PC-3 (cell line): ENCODE data around the gene CYP27C1. TPM values are rescaled to one million over a fixed set of nuclear protein-coding genes. Genes with fewer than 3 reads are reported as not detected.

Experiments used
- ATAC-seq: fragments of 200-7000 bp; cut with Tn5 transposase; 2 replicates; pipeline ENCODE4 v1.9.1; 2020; ENCODE audit warnings: mild to moderate bottlenecking, moderate library complexity
- BruUV-seq: library from RNA; stranded (reverse); fragments of 400-500 nt; replicated peaks from 2 replicates; lab custom pipeline; 2021; lab: Mats Ljungman, UMichigan
- CTCF ChIA-PET: fragments of 300-600 bp; sonication (Branson Sonifier 250); formaldehyde crosslinking; loops from one replicate; lab custom pipeline; 2022; ENCODE audit warnings: antibody characterized with exemption; lab: Charles Lee
- POLR2A ChIA-PET: fragments of 300-600 bp; sonication (Branson Sonifier 250); formaldehyde crosslinking; loops from one replicate; lab custom pipeline; 2022; ENCODE audit warnings: antibody characterized with exemption; ENCODE audit not compliant: unreplicated experiment; lab: Charles Lee
- DNase-seq: peaks from one replicate; pipeline ENCODE4 v3.0.0-alpha.2; 2015
- H2AFZ ChIP-seq: fragments of 300-600 bp; sonication (generic); 2 replicates; pipeline ENCODE4 v1.6.0; 2016; ENCODE audit warnings: antibody characterized with exemption, low read length
- H3F3A ChIP-seq: fragments of 300-600 bp; sonication (generic); one replicate; pipeline ENCODE4 v1.6.0; 2017; ENCODE audit warnings: antibody characterized with exemption, low read length, control low read depth, mild to moderate bottlenecking; ENCODE audit not compliant: unreplicated experiment
- H3K27ac ChIP-seq: fragments of 300-600 bp; sonication (generic); 2 replicates; pipeline ENCODE4 v1.5.1; 2016; ENCODE audit warnings: mild to moderate bottlenecking, low read length
- H3K27me3 ChIP-seq: fragments of 300-600 bp; sonication (generic); 2 replicates; pipeline ENCODE4 v1.6.1; 2016; ENCODE audit warnings: low read length, mixed read lengths
- H3K36me3 ChIP-seq: fragments of 300-600 bp; sonication (generic); 2 replicates; pipeline ENCODE4 v1.6.1; 2016; ENCODE audit warnings: low read depth, mixed run types, low read length, mixed read lengths
- H3K4me1 ChIP-seq: fragments of 300-600 bp; sonication (generic); 2 replicates; pipeline ENCODE4 v1.5.1; 2016; ENCODE audit warnings: low read length; ENCODE audit not compliant: insufficient read depth
- H3K4me2 ChIP-seq: fragments of 300-600 bp; sonication (generic); 2 replicates; pipeline ENCODE4 v1.6.0; 2016; ENCODE audit warnings: low read length
- H3K4me3 ChIP-seq: fragments of 300-600 bp; sonication (generic); 2 replicates; pipeline ENCODE4 v1.5.1; 2016; ENCODE audit warnings: mild to moderate bottlenecking, low read length, mixed read lengths
- H3K79me2 ChIP-seq: fragments of 300-600 bp; sonication (generic); 2 replicates; pipeline ENCODE4 v1.6.1; 2017; ENCODE audit warnings: low read length, mixed read lengths
- H3K9ac ChIP-seq: fragments of 300-600 bp; sonication (generic); 2 replicates; pipeline ENCODE4 v1.6.0; 2016; ENCODE audit warnings: mild to moderate bottlenecking, low read length
- H3K9me2 ChIP-seq: fragments of 300-600 bp; sonication (generic); replicated peaks from 2 replicates; pipeline ENCODE4 v1.6.1; 2016; ENCODE audit warnings: mixed run types, low read length, mixed read lengths
- H3K9me3 ChIP-seq: fragments of 300-600 bp; sonication (generic); 2 replicates; pipeline ENCODE4 v1.6.1; 2016; ENCODE audit warnings: low read length, mixed read lengths
- H4K20me1 ChIP-seq: fragments of 300-600 bp; sonication (generic); 2 replicates; pipeline ENCODE4 v1.6.1; 2016; ENCODE audit warnings: low read length, mixed read lengths
- CTCF ChIP-seq: fragments of 300-600 bp; sonication (generic); conservative IDR thresholded peaks from 2 replicates; pipeline ENCODE4 v1.5.1; 2017; ENCODE audit warnings: antibody characterized with exemption, low read depth, mild to moderate bottlenecking, low read length
- EZH2 ChIP-seq: fragments of 300-600 bp; sonication (generic); IDR thresholded peaks from one replicate; pipeline ENCODE4 v1.6.1; 2017; ENCODE audit warnings: antibody characterized with exemption, mild to moderate bottlenecking, low read length; ENCODE audit not compliant: unreplicated experiment
- EZH2phosphoT487 ChIP-seq: fragments of 300-600 bp; sonication (generic); IDR thresholded peaks from 2 replicates; pipeline ENCODE4 v1.6.1; 2018; ENCODE audit warnings: mild to moderate bottlenecking, antibody characterized with exemption, low read length, borderline replicate concordance
- intact Hi-C: fragments of 100-400 bp; cut with micrococcal nuclease; formaldehyde crosslinking; loops from 2 replicates; pipeline ENCODE4 v1.9.0; 2023
- total RNA-seq: library from RNA; depleted of rRNA; stranded (reverse); fragments of >200 nt; gene quantifications from 2 replicates; pipeline ENCODE4 v1.2.3, GENCODE V29; 2014

The CYP27C1 gene
- total RNA-seq, 1 experiment from 2014 or later, result 0.36 TPM

GRCh38 chr2:127200962-127201361 is 19.1 kb downstream of the CYP27C1 start:
- ChIA-PET CTCF (interaction anchor here (0.7 kb wide), 1 partner anchor 259 kb away, joined by 4 read pairs; no protein-coding TSS in a partner anchor), POLR2A (no interaction called here)
- DNase-seq, result no peak
- no peaks in the 10 kb centered on the region for H3F3A ChIP-seq
- no peak for ATAC-seq
- H2AFZ ChIP-seq, result no peak overlapping the region
- no peaks in the 10 kb centered on the region for H3K79me2 ChIP-seq
- no peaks in the 10 kb centered on the region for H3K27me3 ChIP-seq
- H3K4me1 ChIP-seq, result no peaks in the 10 kb centered on the region
- H3K36me3 ChIP-seq, result no peaks in the 10 kb centered on the region
- TF ChIP-seq EZH2phosphoT487 (no peak), CTCF (no peak), EZH2 (no peak)
- BruUV-seq, result no TSS peak
- H3K9me2 ChIP-seq, result no peaks in the 10 kb centered on the region
- H4K20me1 ChIP-seq, result no peaks in the 10 kb centered on the region
- H3K9ac ChIP-seq, result no peak overlapping the region
- H3K27ac ChIP-seq, result no peak overlapping the region
- no peaks in the 10 kb centered on the region for H3K9me3 ChIP-seq
- no peak overlapping the region for H3K4me2 ChIP-seq
- intact Hi-C loops, result no loop called here
- H3K4me3 ChIP-seq, result no peak overlapping the region

GRCh38 chr2:127199223-127199622 is 20.9 kb downstream of the CYP27C1 start:
- H3K9me2 ChIP-seq, result no peaks in the 10 kb centered on the region
- no peaks in the 10 kb centered on the region for H3K4me1 ChIP-seq
- no peaks in the 10 kb centered on the region for H3K36me3 ChIP-seq
- H3K27ac ChIP-seq, result no peak overlapping the region
- no peak overlapping the region for H3K4me2 ChIP-seq
- H3K79me2 ChIP-seq, result no peaks in the 10 kb centered on the region
- BruUV-seq, result no TSS peak
- TF ChIP-seq EZH2, result no peak
- no peak for TF ChIP-seq CTCF
- TF ChIP-seq EZH2phosphoT487, result no peak
- DNase-seq, result no peak
- no peaks in the 10 kb centered on the region for H4K20me1 ChIP-seq
- ATAC-seq, result no peak
- ChIA-PET POLR2A (no interaction called here), CTCF (interaction anchor here (0.6 kb wide), 1 partner anchor 16 kb away, joined by 3 read pairs; no protein-coding TSS in a partner anchor)
- no peak overlapping the region for H2AFZ ChIP-seq
- intact Hi-C loops, result loop anchor here (10.0 kb wide), 2 partner anchors 106 to 446 kb away; partner anchors contain the start of gene GPR17
- no peaks in the 10 kb centered on the region for H3K9me3 ChIP-seq
- no peak overlapping the region for H3K9ac ChIP-seq
- H3F3A ChIP-seq, result no peaks in the 10 kb centered on the region
- H3K27me3 ChIP-seq, result no peaks in the 10 kb centered on the region
- no peak overlapping the region for H3K4me3 ChIP-seq
